K562 (cell line): ENCODE measurements around the gene PLK1. TPM values are rescaled to one million over a fixed set of nuclear protein-coding genes. Genes with fewer than 3 reads are reported as not detected.
A peak's percentile ranks its signal among the peaks of the same experiment; 100 is the strongest.

ENCODE experiments used
- ATAC-seq: fragments of 200-7000 bp; cut with Tn5 transposase; 3 replicates; pipeline ENCODE4 v1.9.1; 2020; ENCODE audit warnings: moderate library complexity
- BruUV-seq: library from RNA; stranded (reverse); fragments of 400-500 nt; replicated peaks from 2 replicates; lab custom pipeline; 2021; lab: Mats Ljungman, UMichigan
- CTCF ChIA-PET: fragments of 300-600 bp; formaldehyde crosslinking; extraction: SDS; loops from one replicate; lab custom pipeline; 2021; ENCODE audit warnings: low intra/inter-chr PET ratio; lab: Yijun Ruan, JAX
- POLR2A ChIA-PET: fragments of 300-600, 350-650 bp; sonication (Branson Sonifier 250); formaldehyde crosslinking; extraction: SDS; loops from one replicate; lab custom pipeline; 2021; ENCODE audit warnings: antibody characterized with exemption, inconsistent platforms; lab: Yijun Ruan, JAX
- DNase-seq, 4 experiments: peaks; one replicate each; pipeline versions ENCODE4 v3.0.0 to v3.0.0-alpha.2; 2011 to 2018; ENCODE audit warnings: low spot score in 3 of 4, mixed read lengths in 3 of 4; ENCODE audit errors: extremely low read depth in 1 of 4
- FAIRE-seq: peaks from 2 replicates; lab custom pipeline; 2011; peaks lifted over from hg19 to GRCh38; lab: Jason Lieb, UNC
- H2AFZ ChIP-seq: 2 replicates; pipeline ENCODE4 v1.6.0; 2011; ENCODE audit warnings: low read depth, low read length, control low read depth, inconsistent platforms
- H3K27ac ChIP-seq: fragments of 200-600 bp; 3 replicates; pipeline ENCODE4 v1.8.0; 2011; ENCODE audit warnings: low read depth, mild to moderate bottlenecking, control low read depth, inconsistent platforms, low read length, moderate library complexity, mixed read lengths; ENCODE audit errors: extremely low read depth
- H3K27me3 ChIP-seq, 2 experiments: fragments of 300-600 bp in 1 of 2; 2 replicates in 1 of 2; 3 replicates in 1 of 2; pipeline versions ENCODE4 v1.6.0 to v1.8.0; 2011; ENCODE audit warnings: inconsistent platforms in 2 of 2, low read length in 2 of 2, mild to moderate bottlenecking in 1 of 2, mixed read lengths in 1 of 2, moderate library complexity in 1 of 2; ENCODE audit not compliant: control insufficient read depth in 2 of 2, insufficient read depth in 2 of 2
- H3K36me3 ChIP-seq: fragments of 300-600 bp; 3 replicates; pipeline ENCODE4 v1.8.0; 2011; ENCODE audit warnings: mild to moderate bottlenecking, low read length, inconsistent platforms; ENCODE audit not compliant: control insufficient read depth, insufficient read depth
- H3K4me1 ChIP-seq, 2 experiments: fragments of 200-600 bp in 1 of 2; replicated peaks in 1 of 2; 2 replicates in 1 of 2; 3 replicates in 1 of 2; pipeline versions ENCODE4 v1.5.1 to v1.8.0; 2011; ENCODE audit warnings: inconsistent platforms in 2 of 2, low read length in 2 of 2, mild to moderate bottlenecking in 1 of 2, mixed read lengths in 1 of 2, moderate library complexity in 1 of 2; ENCODE audit not compliant: control insufficient read depth in 2 of 2, insufficient read depth in 2 of 2
- H3K4me2 ChIP-seq: 2 replicates; pipeline ENCODE4 v1.6.1; 2011; ENCODE audit warnings: low read length, control low read depth, inconsistent platforms, mixed read lengths; ENCODE audit not compliant: insufficient read depth
- H3K4me3 ChIP-seq: fragments of 200-600 bp; sonication (generic), shearing (Covaris generic); 2 replicates; pipeline ENCODE4 v1.5.1; 2016; ENCODE audit warnings: control low read depth, inconsistent platforms
- H3K79me2 ChIP-seq: fragments of 200-600 bp; 3 replicates; pipeline ENCODE4 v1.8.0; 2011; ENCODE audit warnings: low read length, inconsistent platforms; ENCODE audit not compliant: control insufficient read depth, insufficient read depth
- H3K9ac ChIP-seq, 2 experiments: 2 replicates each; pipeline versions ENCODE4 v1.6.0 to v1.6.1; 2011; ENCODE audit warnings: low read depth in 2 of 2, low read length in 2 of 2, control low read depth in 1 of 2, inconsistent platforms in 1 of 2, mild to moderate bottlenecking in 1 of 2, mixed read lengths in 1 of 2; ENCODE audit not compliant: insufficient read depth in 1 of 2
- H3K9me1 ChIP-seq: one replicate; pipeline ENCODE4 v1.6.0; 2011; ENCODE audit warnings: inconsistent platforms, mild to moderate bottlenecking, low read length, moderate library complexity; ENCODE audit not compliant: control insufficient read depth, insufficient read depth
- H3K9me3 ChIP-seq: replicated peaks from 2 replicates; pipeline ENCODE4 v1.5.1; 2011; ENCODE audit warnings: low read depth, low read length, inconsistent platforms; ENCODE audit not compliant: control insufficient read depth, insufficient read depth
- H4K20me1 ChIP-seq: replicated peaks from 2 replicates; pipeline ENCODE4 v1.6.1; 2011; ENCODE audit warnings: low read length, inconsistent platforms, mixed read lengths; ENCODE audit not compliant: control insufficient read depth, insufficient read depth
- POLR2G ChIP-seq: fragments of 200-400 bp; formaldehyde crosslinking; IDR thresholded peaks from 2 replicates; pipeline ENCODE4 v1.6.1; 2017; ENCODE audit warnings: low read depth, mild to moderate bottlenecking, antibody characterized with exemption, low read length, moderate library complexity
- RBFOX2 ChIP-seq: fragments of 200-400 bp; formaldehyde crosslinking; IDR thresholded peaks from 2 replicates; pipeline ENCODE4 v1.6.1; 2017; ENCODE audit warnings: low read depth, mild to moderate bottlenecking, low read length, moderate library complexity
- WGBS: fragments of 100-300 bp; shearing (Covaris generic); methylation state at CpG from one replicate; pipeline ENCODE4 v1.1.6; 2016; ENCODE audit warnings: low coverage, mixed read lengths; ENCODE audit not compliant: insufficient coverage; ENCODE audit errors: missing lambda C conversion rate; 5-methylcytosine and 5-hydroxymethylcytosine counted together
- in situ Hi-C: fragments of 300-500 bp; cut with MboI; formaldehyde crosslinking; loops from 4 replicates; pipeline ENCODE4 v1.15.0; 2018; ENCODE audit warnings: inconsistent platforms, mixed read lengths
- intact Hi-C: fragments of 100-400 bp; cut with micrococcal nuclease; formaldehyde crosslinking; loops from 2 replicates; pipeline ENCODE4 v1.14.2; 2022
- polyA plus RNA-seq, 8 experiments: library from polyadenylated mRNA; depleted of rRNA in 4 of 8; stranded (reverse) in 5 of 8; unstranded in 3 of 8; fragments of >200 nt; fragmentation: Nextera tagmentation in 2 of 8; fragmentation: Illumina TruSeq in 1 of 8; extraction: Ambion mirVana in 2 of 8; extraction: Trizol in 1 of 8; gene quantifications; 2 replicates each; pipeline versions ENCODE4 v1.2.1 to v1.2.3, GENCODE V29; 2011 to 2014; ENCODE audit warnings: inconsistent platforms in 1 of 8, missing spikeins in 1 of 8
- total RNA-seq, 7 experiments: library from RNA; depleted of rRNA in 6 of 7; stranded (reverse); fragments of >200 nt in 6 of 7; fragmentation: Illumina TruSeq in 2 of 7; extraction: Trizol in 2 of 7; gene quantifications; 2 replicates each; pipeline versions ENCODE4 v1.2.1 to v1.2.3, GENCODE V29; 2011 to 2021; ENCODE audit warnings: low replicate concordance in 1 of 7
- TF ChIP-seq, protein P1 (sequence below): fragments of 250-450 bp; sonication (Bioruptor Pico); IDR thresholded peaks from 2 replicates; pipeline ENCODE4 v1.8.0; 2021; ENCODE audit warnings: moderate library complexity, mild to moderate bottlenecking, inconsistent platforms

Gene PLK1
- total and polyA plus RNA-seq, 9 of the 15 experiments (the other 6 are each of a cell fraction or from before 2014, with no cell fraction given) = 13.6 to 212 (median 45.5) TPM

DNA sequence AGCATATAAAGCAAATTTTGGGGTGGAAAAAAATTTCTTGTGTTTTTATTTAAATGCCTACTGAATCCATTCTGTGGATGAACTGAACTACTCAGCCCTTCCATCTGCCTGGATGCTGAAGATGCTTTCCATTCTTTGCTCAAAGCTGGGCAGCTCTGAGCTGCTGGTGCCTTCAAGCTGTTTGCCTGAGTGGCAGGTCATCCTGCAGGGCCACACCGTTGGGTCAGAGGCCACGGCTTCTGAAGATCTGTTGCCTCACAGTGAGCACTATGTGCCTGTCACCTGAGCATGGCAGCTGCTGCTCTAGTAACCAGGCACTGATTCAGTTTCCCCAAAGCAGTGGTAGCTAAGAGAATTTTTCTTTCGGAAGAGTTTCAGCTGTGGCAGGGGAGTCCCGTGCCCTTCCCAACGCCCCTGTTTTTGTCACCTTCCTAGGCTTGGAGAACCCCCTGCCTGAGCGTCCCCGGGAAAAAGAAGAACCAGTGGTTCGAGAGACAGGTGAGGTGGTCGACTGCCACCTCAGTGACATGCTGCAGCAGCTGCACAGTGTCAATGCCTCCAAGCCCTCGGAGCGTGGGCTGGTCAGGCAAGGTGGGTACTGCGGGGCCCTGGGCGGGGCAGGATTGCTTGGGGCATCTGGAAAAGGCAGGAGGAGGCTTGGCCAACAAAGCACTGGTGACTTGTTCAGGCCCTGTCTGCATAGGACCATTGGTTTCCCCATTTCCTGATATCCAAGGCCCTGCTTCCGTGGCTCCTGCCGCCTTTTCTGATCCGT is 8.5 kb downstream of the PLK1 start:
- peaks cover 17% of the 10 kb centered on the region for H3K79me2 ChIP-seq
- 95% methylated on average over 16 of the region's 16 CpGs for WGBS
- ATAC-seq = no peak
- intact Hi-C loops = no loop called here
- H3K9me1 ChIP-seq = no peaks in the 10 kb centered on the region
- H4K20me1 ChIP-seq = no peaks in the 10 kb centered on the region
- DNase-seq = no peak
- ChIA-PET POLR2A (interaction anchor here (0.6 to 8.7 kb wide), 5 partner anchors 9 to 321 kb away, joined by 3 to 56 read pairs (median 3); partner anchors contain the start of gene PLK1), CTCF (no interaction called here)
- H3K4me3 ChIP-seq = no peak overlapping the region
- H3K9me3 ChIP-seq = no peaks in the 10 kb centered on the region
- no peak for FAIRE-seq
- in situ Hi-C loops = no loop called here
- no TSS peak for BruUV-seq
- no peak overlapping the region for H3K4me2 ChIP-seq
- H3K4me1 ChIP-seq = peaks cover 0 to 15% of the 10 kb centered on the region in 2 experiments; a peak in 1 of 5 replicates
- no peaks in the 10 kb centered on the region for H3K27me3 ChIP-seq
- no peak overlapping the region for H3K27ac ChIP-seq
- H2AFZ ChIP-seq = no peak overlapping the region
- H3K36me3 ChIP-seq = peaks cover 94% of the 10 kb centered on the region
- no peak overlapping the region for H3K9ac ChIP-seq
- TF ChIP-seq POLR2G = peak; percentile 56; the same call in 1 of the 2 replicates
- peak; percentile 55; the same call in 1 of the 2 replicates for TF ChIP-seq RBFOX2
- TF ChIP-seq, protein P1, sequence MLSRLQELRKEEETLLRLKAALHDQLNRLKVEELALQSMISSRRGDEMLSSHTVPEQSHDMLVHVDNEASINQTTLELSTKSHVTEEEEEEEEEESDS (CRISPR knock-in tag) = no peak
